Calu3 (cell line): ENCODE measurements around the gene CLEC16A. TPM values are rescaled to one million over a fixed set of nuclear protein-coding genes. Genes with fewer than 3 reads are reported as not detected.
A peak's percentile ranks its signal among the peaks of the same experiment; 100 is the strongest.

Experiments used
- BruUV-seq: library from RNA; stranded (reverse); fragments of 400-500 nt; replicated peaks from 2 replicates; lab custom pipeline; 2021; lab: Mats Ljungman, UMichigan
- CTCF ChIA-PET: fragments of 300-600 bp; sonication (Branson Sonifier 250); formaldehyde crosslinking; loops from one replicate; lab custom pipeline; 2022; ENCODE audit warnings: antibody characterized with exemption; lab: Charles Lee
- DNase-seq: peaks from one replicate; pipeline ENCODE4 v3.0.0; 2022
- H3K27ac Mint-ChIP-seq: one replicate; pipeline ENCODE4 v1.8.0; 2022; ENCODE audit warnings: mixed read lengths; ENCODE audit not compliant: unreplicated experiment
- H3K27me3 Mint-ChIP-seq: one replicate; pipeline ENCODE4 v1.8.0; 2022; ENCODE audit warnings: mixed read lengths; ENCODE audit not compliant: unreplicated experiment
- H3K36me3 Mint-ChIP-seq: one replicate; pipeline ENCODE4 v1.8.0; 2022; ENCODE audit warnings: mild to moderate bottlenecking, moderate library complexity, mixed read lengths; ENCODE audit not compliant: insufficient read depth, unreplicated experiment
- H3K4me1 Mint-ChIP-seq: one replicate; pipeline ENCODE4 v1.8.0; 2022; ENCODE audit warnings: mild to moderate bottlenecking, low read depth, mixed read lengths; ENCODE audit not compliant: unreplicated experiment
- H3K4me3 Mint-ChIP-seq: one replicate; pipeline ENCODE4 v1.8.0; 2022; ENCODE audit warnings: mild to moderate bottlenecking, low read depth, moderate library complexity, mixed read lengths; ENCODE audit not compliant: unreplicated experiment
- H3K9me3 Mint-ChIP-seq: one replicate; pipeline ENCODE4 v1.8.0; 2022; ENCODE audit warnings: low read depth, mixed read lengths; ENCODE audit not compliant: unreplicated experiment
- CTCF ChIP-seq: fragments of 200-600 bp; IDR thresholded peaks from one replicate; pipeline ENCODE4 v1.8.0; 2022; ENCODE audit warnings: antibody characterized with exemption; ENCODE audit not compliant: unreplicated experiment
- intact Hi-C: fragments of 100-400 bp; cut with micrococcal nuclease; formaldehyde crosslinking; loops from one replicate; pipeline ENCODE4 v1.10.0; 2022; ENCODE audit not compliant: unreplicated experiment
- total RNA-seq: library from RNA; stranded (reverse); gene quantifications from 2 replicates; pipeline ENCODE4 v1.2.3, GENCODE V29; 2022

The CLEC16A gene
- total RNA-seq, 1 experiment from 2014 or later = 33.0 TPM

GRCh38 chr16:10947211-10947787, 2.9 kb downstream of the CLEC16A start:
- Mint-ChIP-seq H3K36me3 (peaks cover 19% of the 10 kb centered on the region), H3K27me3 (no peaks in the 10 kb centered on the region), H3K9me3 (no peaks in the 10 kb centered on the region), H3K4me3 (no peak overlapping the region), H3K27ac (peak overlapping the region; percentile 38), H3K4me1 (peaks cover 61% of the 10 kb centered on the region)
- intact Hi-C loops = no loop called here
- no peak for TF ChIP-seq CTCF
- no TSS peak for BruUV-seq
- CTCF ChIA-PET = no interaction called here
- DNase-seq = no peak

GRCh38 chr16:10949424-10949970, 5.1 kb downstream of the CLEC16A start:
- peaks cover 50% of the 10 kb centered on the region for H3K4me1 Mint-ChIP-seq
- no peaks in the 10 kb centered on the region for H3K9me3 Mint-ChIP-seq
- no peaks in the 10 kb centered on the region for H3K27me3 Mint-ChIP-seq
- intact Hi-C loops = no loop called here
- no peak overlapping the region for H3K27ac Mint-ChIP-seq
- H3K36me3 Mint-ChIP-seq = peaks cover 10% of the 10 kb centered on the region
- no peak for TF ChIP-seq CTCF
- BruUV-seq = no TSS peak
- H3K4me3 Mint-ChIP-seq = no peak overlapping the region
- DNase-seq = no peak
- CTCF ChIA-PET = interaction anchor here (0.8 kb wide), 1 partner anchor 9 kb away, joined by 4 read pairs; no protein-coding TSS in a partner anchor

- peaks cover under 1% of the 10 kb centered on the region for H3K36me3 Mint-ChIP-seq
- no peaks in the 10 kb centered on the region for H3K9me3 Mint-ChIP-seq
- intact Hi-C loops = no loop called here
- no peak for TF ChIP-seq CTCF
- no peaks in the 10 kb centered on the region for H3K27me3 Mint-ChIP-seq
- peak; percentile 40 for DNase-seq
- H3K4me1 Mint-ChIP-seq = peaks cover 43% of the 10 kb centered on the region
- H3K27ac Mint-ChIP-seq = no peak overlapping the region
- CTCF ChIA-PET = interaction anchor here (0.8 to 1.2 kb wide), 2 partner anchors 8 to 10 kb away, joined by 3 to 4 read pairs; partner anchors contain the start of gene DEXI
- no TSS peak for BruUV-seq
- no peak overlapping the region for H3K4me3 Mint-ChIP-seq
Measured at GRCh38 chr16:10950393-10950792, 6.0 kb downstream of the CLEC16A start.

- Mint-ChIP-seq H3K9me3 (no peaks in the 10 kb centered on the region), H3K27ac (no peak overlapping the region)
- CTCF ChIA-PET = interaction anchor here (0.6 to 1.2 kb wide), 2 partner anchors 9 to 263 kb away, joined by 3 to 6 read pairs; partner anchors contain the start of gene DEXI
Measured at GRCh38 chr16:10951026-10951425, 6.7 kb downstream of the CLEC16A start.

More at GRCh38 chr16:10951026-10951425, 6.7 kb downstream of the CLEC16A start:
- BruUV-seq = no TSS peak
- no peak for DNase-seq
- no peak for TF ChIP-seq CTCF
- Mint-ChIP-seq H3K36me3 (no peaks in the 10 kb centered on the region), H3K4me3 (no peak overlapping the region), H3K27me3 (no peaks in the 10 kb centered on the region), H3K4me1 (peaks cover 37% of the 10 kb centered on the region)
- intact Hi-C loops = no loop called here
